GM10266 (cell line): ENCODE measurements around the gene SHC2.

ENCODE experiments used
- DNase-seq: peaks from one replicate; pipeline ENCODE4 v3.0.0; 2012; ENCODE audit errors: extremely low spot score
- CTCF ChIP-seq: IDR thresholded peaks from 2 replicates; pipeline ENCODE4 v1.5.1; 2012; ENCODE audit warnings: mild to moderate bottlenecking, low read depth; ENCODE audit not compliant: control insufficient read depth, insufficient read depth; ENCODE audit errors: missing control alignments

Gene SHC2

DNA sequence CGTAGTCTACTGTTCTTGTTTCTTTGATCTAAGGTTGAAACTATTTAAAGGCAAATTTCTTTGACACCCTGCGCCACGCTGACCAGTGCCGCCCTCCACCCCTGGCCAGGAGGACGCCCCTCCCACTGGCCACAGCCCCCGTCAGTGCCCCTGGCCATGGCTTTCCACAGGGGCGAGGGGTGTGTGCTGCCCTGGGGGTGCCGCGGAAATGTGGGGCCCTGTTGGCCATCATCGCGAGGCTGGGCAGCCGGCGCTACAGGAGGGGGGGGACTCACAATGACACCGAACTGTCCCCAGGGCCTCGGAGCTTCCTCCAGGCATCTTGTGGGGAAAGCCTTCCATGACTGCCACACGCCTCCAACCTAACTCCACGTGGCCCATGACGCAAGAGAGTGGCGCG, 10.9 kb downstream of the SHC2 start:
- no peak for TF ChIP-seq CTCF
- no peak for DNase-seq

- DNase-seq, result no peak
- TF ChIP-seq CTCF, result no peak
Observed at GRCh38 chr19:447816-448560, 12.8 kb downstream of the SHC2 start.

DNA sequence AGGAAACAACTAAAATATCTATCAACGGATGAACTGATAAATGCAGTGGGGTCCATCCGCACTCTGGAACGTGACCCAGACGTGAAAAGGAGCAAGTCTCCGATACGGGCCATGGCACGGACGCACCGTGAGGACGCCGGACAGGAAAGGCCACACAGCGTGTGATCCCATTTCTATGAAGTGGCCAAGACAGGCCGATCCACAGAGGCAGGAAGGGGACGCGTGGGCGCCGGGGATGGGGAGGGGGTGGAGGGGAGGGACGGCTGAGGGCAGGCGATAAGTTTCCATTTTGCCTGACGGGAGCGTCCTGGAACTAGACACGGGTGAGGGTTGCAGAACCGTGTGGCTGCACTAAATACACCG, 13.8 kb downstream of the SHC2 start:
- no peak for TF ChIP-seq CTCF
- DNase-seq, result no peak

DNA sequence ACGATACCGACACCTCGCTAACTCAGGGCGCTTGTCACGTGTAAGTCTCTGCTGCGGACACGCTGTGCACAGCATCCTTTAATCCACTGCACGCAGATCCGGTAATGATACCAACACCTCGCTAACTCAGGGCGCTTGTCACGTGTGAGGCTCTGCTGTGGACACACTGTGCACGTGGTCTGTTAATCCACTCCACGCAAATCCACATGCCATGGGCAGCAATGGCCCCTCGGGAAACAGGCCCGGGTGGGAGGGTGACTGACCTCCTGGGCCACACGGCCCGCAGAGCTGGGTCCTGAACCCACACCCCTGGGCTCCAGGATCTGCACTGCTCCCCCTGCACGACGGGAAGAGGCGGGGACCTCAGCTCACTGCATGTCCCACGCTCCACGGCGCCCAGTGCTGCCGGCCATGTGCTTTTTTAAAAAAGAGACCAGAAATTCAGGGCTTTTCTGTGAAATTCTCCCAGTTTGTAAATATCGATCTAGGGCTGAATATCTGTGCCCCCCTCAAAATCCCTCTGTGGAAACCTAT, 16.1 kb downstream of the SHC2 start:
- DNase-seq, result no peak
- no peak for TF ChIP-seq CTCF

- no peak for TF ChIP-seq CTCF
Observed at GRCh38 chr19:443005-443404, 17.8 kb downstream of the SHC2 start.

GRCh38 chr19:442085-442484, 18.7 kb downstream of the SHC2 start:
- no peak for TF ChIP-seq CTCF
- no peak for DNase-seq

More at GRCh38 chr19:443005-443404, 17.8 kb downstream of the SHC2 start:
- DNase-seq, result no peak

- DNase-seq, result no peak
- TF ChIP-seq CTCF, result no peak
Observed at GRCh38 chr19:441213-441836, 19.5 kb downstream of the SHC2 start.
